H1 (cell line): ENCODE measurements around the gene SEMA3B. TPM values are rescaled to one million over a fixed set of nuclear protein-coding genes. Genes with fewer than 3 reads are reported as not detected.

Experiments used
- CTCF ChIA-PET: fragments of 300-600 bp; sonication (Branson Sonifier 250); formaldehyde crosslinking; loops from one replicate; lab custom pipeline; 2021; ENCODE audit not compliant: partially characterized antibody; lab: Charles Lee
- POLR2A ChIA-PET: fragments of 300-600 bp; sonication (Branson Sonifier 250); formaldehyde crosslinking; loops from one replicate; lab custom pipeline; 2021; ENCODE audit warnings: inconsistent platforms; ENCODE audit not compliant: partially characterized antibody; lab: Charles Lee
- DNase-seq, 2 experiments: peaks; one replicate each; pipeline versions ENCODE4 v3.0.0 to v3.0.0-alpha.2; 2010 to 2022; ENCODE audit warnings: low spot score in 2 of 2, low read depth in 1 of 2, mixed read lengths in 1 of 2
- FAIRE-seq: peaks from 2 replicates; lab custom pipeline; 2011; peaks lifted over from hg19 to GRCh38; lab: Jason Lieb, UNC
- H2AFZ ChIP-seq: 2 replicates; pipeline ENCODE4 v1.8.1; 2012; ENCODE audit warnings: low read length, inconsistent platforms
- H2AK5ac ChIP-seq: 2 replicates; pipeline ENCODE4 v1.6.1; 2013; ENCODE audit warnings: low read depth, low read length
- H2BK120ac ChIP-seq: replicated peaks from 2 replicates; pipeline ENCODE3; 2013; ENCODE audit warnings: low read depth, low read length, inconsistent platforms
- H2BK12ac ChIP-seq: 2 replicates; pipeline ENCODE4 v1.6.1; 2013; ENCODE audit warnings: low read depth, low read length
- H2BK15ac ChIP-seq: 2 replicates; pipeline ENCODE4 v1.6.1; 2013; ENCODE audit warnings: low read length
- H2BK20ac ChIP-seq: 2 replicates; pipeline ENCODE4 v1.6.1; 2013; ENCODE audit warnings: low read length
- H2BK5ac ChIP-seq: 2 replicates; pipeline ENCODE4 v1.6.1; 2013; ENCODE audit warnings: low read depth, low read length
- H3K14ac ChIP-seq: 2 replicates; pipeline ENCODE4 v1.6.1; 2013; ENCODE audit warnings: inconsistent platforms; ENCODE audit not compliant: insufficient read length
- H3K18ac ChIP-seq: 2 replicates; pipeline ENCODE4 v1.6.1; 2013; ENCODE audit warnings: low read length; ENCODE audit errors: extremely low read depth
- H3K23ac ChIP-seq: 2 replicates; pipeline ENCODE4 v1.6.1; 2013; ENCODE audit warnings: inconsistent platforms; ENCODE audit not compliant: insufficient read length
- H3K23me2 ChIP-seq: 2 replicates; pipeline ENCODE4 v1.6.1; 2013; ENCODE audit warnings: low read depth, low read length
- H3K27ac ChIP-seq: 2 replicates; pipeline ENCODE4 v1.6.1; 2011; ENCODE audit warnings: low read depth, low read length, inconsistent platforms
- H3K27me3 ChIP-seq, 4 experiments: replicated peaks in 1 of 4; 1 replicate in 1 of 4; 2 replicates in 3 of 4; pipeline versions ENCODE4 v1.6.1 to v1.8.1; 2011 to 2013; ENCODE audit warnings: low read length in 3 of 4, mild to moderate bottlenecking in 3 of 4, inconsistent platforms in 2 of 4, mixed read lengths in 2 of 4, moderate library complexity in 1 of 4; ENCODE audit not compliant: control insufficient read depth in 3 of 4, insufficient read depth in 3 of 4; ENCODE audit errors: extremely low read depth in 1 of 4
- H3K36me3 ChIP-seq, 4 experiments: 2 replicates each; pipeline versions ENCODE4 v1.6.1 to v1.8.1; 2011 to 2013; ENCODE audit warnings: mild to moderate bottlenecking in 4 of 4, low read length in 3 of 4, moderate library complexity in 2 of 4, control low read depth in 1 of 4, inconsistent platforms in 1 of 4; ENCODE audit not compliant: insufficient read depth in 4 of 4, control insufficient read depth in 2 of 4
- H3K4ac ChIP-seq: replicated peaks from 2 replicates; pipeline ENCODE3; 2013; ENCODE audit warnings: low read length, low read depth, mixed read lengths, inconsistent platforms; ENCODE audit not compliant: insufficient read length
- H3K4me1 ChIP-seq, 4 experiments: replicated peaks in 1 of 4; 1 replicate in 1 of 4; 2 replicates in 3 of 4; pipeline versions ENCODE4 v1.6.1 to v1.8.1; 2011 to 2013; ENCODE audit warnings: low read length in 3 of 4, inconsistent platforms in 2 of 4, mixed read lengths in 1 of 4; ENCODE audit not compliant: insufficient read depth in 4 of 4, control insufficient read depth in 3 of 4
- H3K4me2 ChIP-seq, 2 experiments: 2 replicates each; pipeline versions ENCODE4 v1.6.1 to v1.8.1; 2011 to 2013; ENCODE audit warnings: low read depth in 2 of 2, low read length in 2 of 2, control low read depth in 1 of 2, inconsistent platforms in 1 of 2, mild to moderate bottlenecking in 1 of 2; ENCODE audit not compliant: insufficient read depth in 1 of 2
- H3K4me3 ChIP-seq, 4 experiments: fragments of 200-600, 300-600 bp in 1 of 4; sonication (generic), shearing (Covaris generic), sonication (Bioruptor Twin) in 1 of 4; 2 replicates each; pipeline versions ENCODE4 v1.5.1 to v1.8.1; 2011 to 2016; ENCODE audit warnings: low read length in 4 of 4, low read depth in 3 of 4, control low read depth in 2 of 4, inconsistent platforms in 2 of 4, mild to moderate bottlenecking in 2 of 4, mixed read lengths in 1 of 4, moderate library complexity in 1 of 4; ENCODE audit not compliant: insufficient read depth in 2 of 4; ENCODE audit errors: extremely low read depth in 1 of 4
- H3K56ac ChIP-seq: replicated peaks from 2 replicates; pipeline ENCODE3; 2013; ENCODE audit warnings: low read depth, mild to moderate bottlenecking, mixed read lengths, low read length, inconsistent platforms; ENCODE audit not compliant: insufficient read length
- H3K79me1 ChIP-seq: 2 replicates; pipeline ENCODE4 v1.6.1; 2013; ENCODE audit warnings: low read depth, low read length, control low read depth
- H3K79me2 ChIP-seq, 2 experiments: 2 replicates each; pipeline versions ENCODE4 v1.6.1 to v1.8.1; 2012 to 2013; ENCODE audit warnings: low read length in 2 of 2, mild to moderate bottlenecking in 2 of 2, inconsistent platforms in 1 of 2; ENCODE audit not compliant: insufficient read depth in 2 of 2, control insufficient read depth in 1 of 2
- H3K9ac ChIP-seq, 4 experiments: replicated peaks in 1 of 4; 1 replicate in 1 of 4; 2 replicates in 3 of 4; pipeline versions ENCODE4 v1.6.1 to v1.8.1; 2011 to 2013; ENCODE audit warnings: low read depth in 3 of 4, low read length in 3 of 4, control low read depth in 2 of 4, mild to moderate bottlenecking in 2 of 4, moderate library complexity in 2 of 4, inconsistent platforms in 1 of 4; ENCODE audit errors: extremely low read depth in 1 of 4
- H3K9me3 ChIP-seq, 2 experiments: 2 replicates each; pipeline versions ENCODE4 v1.6.1 to v1.8.1; 2012 to 2013; ENCODE audit warnings: mild to moderate bottlenecking in 2 of 2, moderate library complexity in 2 of 2, control low read depth in 1 of 2, inconsistent platforms in 1 of 2, low read depth in 1 of 2, low read length in 1 of 2, mixed read lengths in 1 of 2; ENCODE audit not compliant: insufficient read depth in 2 of 2
- H4K20me1 ChIP-seq, 2 experiments: replicated peaks in 1 of 2; 2 replicates each; pipeline versions ENCODE3 to v1.8.1; 2011 to 2013; ENCODE audit warnings: inconsistent platforms in 2 of 2, low read length in 2 of 2, mild to moderate bottlenecking in 1 of 2; ENCODE audit not compliant: insufficient read depth in 2 of 2, control insufficient read depth in 1 of 2
- H4K5ac ChIP-seq: 2 replicates; pipeline ENCODE4 v1.6.1; 2013; ENCODE audit warnings: low read length, low read depth, mixed read lengths, inconsistent platforms; ENCODE audit not compliant: insufficient read length
- H4K8ac ChIP-seq: 2 replicates; pipeline ENCODE4 v1.8.0; 2013; ENCODE audit warnings: mild to moderate bottlenecking, moderate library complexity, low read length, inconsistent platforms; ENCODE audit not compliant: insufficient read depth; ENCODE audit errors: extremely low read depth
- H4K91ac ChIP-seq: replicated peaks from 2 replicates; pipeline ENCODE3; 2013; ENCODE audit warnings: low read length, mixed read lengths, inconsistent platforms; ENCODE audit not compliant: insufficient read length
- WGBS, 2 experiments: shearing (Covaris generic) in 1 of 2; methylation state at CpG; one replicate each; pipeline versions ENCODE4 v1.1.6 to v1.1.7; 2013 to 2015; ENCODE audit warnings: low lambda C conversion rate in 2 of 2, mixed read lengths in 2 of 2, inconsistent platforms in 1 of 2, low coverage in 1 of 2, missing lambda C conversion rate in 1 of 2; ENCODE audit not compliant: insufficient replicate concordance in 2 of 2, insufficient coverage in 1 of 2, insufficient read length in 1 of 2; ENCODE audit errors: extremely low coverage in 1 of 2, missing lambda C conversion rate in 1 of 2; 5-methylcytosine and 5-hydroxymethylcytosine counted together
- polyA plus RNA-seq, 7 experiments: library from polyadenylated mRNA; depleted of rRNA in 3 of 7; stranded (reverse) in 5 of 7; unstranded in 2 of 7; fragments of >200 nt in 5 of 7; fragments of 200-250 nt in 2 of 7; gene quantifications; 1 replicate in 5 of 7; 2 replicates in 1 of 7; 4 replicates in 1 of 7; pipeline versions ENCODE4 v1.2.1 to v1.2.3, GENCODE V29; 2011 to 2013; ENCODE audit warnings: missing spikeins in 2 of 7, mixed read lengths in 2 of 7
- total RNA-seq: library from RNA; stranded (reverse); fragmentation: NEBNext Ultra II Directional; extraction: Animal tissue kit (Norgen Biotek cat#: 25700); gene quantifications from 2 replicates; pipeline ENCODE4 v1.2.1, GENCODE V29; 2021
- TF ChIP-seq, protein P1 (sequence below): IDR thresholded peaks from 2 replicates; pipeline ENCODE4 v1.6.1; 2011; ENCODE audit warnings: low read depth, mild to moderate bottlenecking, low read length; ENCODE audit not compliant: insufficient read depth

SEMA3B gene
- total and polyA plus RNA-seq, 2 of the 8 experiments (the other 6 are each of a cell fraction or from before 2014, with no cell fraction given): 3.0 to 4.7 TPM

DNA sequence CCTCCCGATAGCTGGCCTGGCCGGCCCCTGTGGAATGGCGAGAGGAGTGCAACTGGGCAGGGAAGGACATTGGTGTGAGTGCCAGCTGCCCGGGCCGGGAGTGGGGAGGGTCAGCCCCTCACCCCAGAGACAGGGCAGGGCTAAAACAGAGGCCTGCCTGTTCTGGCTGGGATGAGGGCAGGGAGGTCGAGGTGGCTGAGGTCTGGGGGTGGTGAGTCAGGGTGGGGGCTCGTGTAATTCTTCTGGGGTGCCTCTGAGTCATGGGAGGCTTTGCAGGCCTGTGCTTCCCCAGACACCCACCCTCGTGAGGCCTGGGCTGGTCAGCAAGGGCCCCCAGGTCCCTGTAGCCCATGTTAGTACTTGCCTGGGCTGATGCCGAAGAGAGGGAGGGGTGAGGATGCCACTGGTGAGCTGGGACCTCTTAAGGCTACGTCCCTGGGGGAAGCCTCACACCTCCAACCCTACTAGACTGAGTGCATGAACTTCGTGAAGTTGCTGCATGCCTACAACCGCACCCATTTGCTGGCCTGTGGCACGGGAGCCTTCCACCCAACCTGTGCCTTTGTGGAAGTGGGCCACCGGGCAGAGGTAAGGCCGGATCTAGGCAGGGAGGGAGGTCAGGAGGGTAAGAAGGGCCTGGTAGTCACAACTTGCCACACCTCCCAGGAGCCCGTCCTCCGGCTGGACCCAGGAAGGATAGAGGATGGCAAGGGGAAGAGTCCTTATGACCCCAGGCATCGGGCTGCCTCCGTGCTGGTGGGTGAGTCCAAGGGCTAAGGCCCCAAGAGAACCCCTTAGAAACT, 1.7 kb downstream of the SEMA3B start:
- H3K4me1 ChIP-seq: peaks cover 0 to 42% (median 33%) of the 10 kb centered on the region in 4 experiments; a peak in 6 of 7 replicates
- FAIRE-seq: no peak
- no peak overlapping the region for H3K14ac ChIP-seq
- H2BK5ac ChIP-seq: peak overlapping the region; percentile 39; the same call in 1 of the 2 replicates
- 86% methylated on average over 19 of the region's 19 CpGs; no CpG with 5 or more reads in 1 of the 2 experiments for WGBS, 2 experiments
- DNase-seq: no peak
- no peak overlapping the region for H4K91ac ChIP-seq
- H3K36me3 ChIP-seq: no peaks in the 10 kb centered on the region
- no peaks in the 10 kb centered on the region for H3K9me3 ChIP-seq
- 0 out of 2 replicates have a peak overlapping the region, but pooled peaks have one; percentile 61 for H2BK20ac ChIP-seq
- no peak overlapping the region for H4K5ac ChIP-seq
- no peak overlapping the region for H2AFZ ChIP-seq
- H2BK120ac ChIP-seq: no peak overlapping the region
- peaks cover 0 to 1% of the 10 kb centered on the region in 2 experiments for H4K20me1 ChIP-seq
- no peaks in the 10 kb centered on the region for H3K79me2 ChIP-seq
- no peaks in the 10 kb centered on the region for H3K79me1 ChIP-seq
- H2BK15ac ChIP-seq: peak overlapping the region; percentile 40; the same call in 1 of the 2 replicates
- H3K4ac ChIP-seq: peak overlapping the region; percentile 6
- no peak overlapping the region for H3K4me2 ChIP-seq
- no peak overlapping the region for H3K4me3 ChIP-seq
- no peak overlapping the region for H3K56ac ChIP-seq
- H2BK12ac ChIP-seq: 0 out of 2 replicates have a peak overlapping the region, but pooled peaks have one; percentile 55
- H3K23me2 ChIP-seq: peaks cover 4% of the 10 kb centered on the region; the same call in 1 of the 2 replicates
- H2AK5ac ChIP-seq: no peak overlapping the region; the same call in none of the 2 replicates
- ChIA-PET POLR2A (interaction anchor here (1.5 to 4.4 kb wide), 3 partner anchors 11 to 24 kb away, joined by 5 to 35 read pairs (median 6); partner anchors contain the start of gene IFRD2), CTCF (interaction anchor here (0.5 to 53.5 kb wide), 8 partner anchors 9 to 1522 kb away, joined by 3 to 2149 read pairs (median 26); partner anchors contain the start of genes GNAI2 and SLC38A3)
- peaks cover 18 to 31% (median 26%) of the 10 kb centered on the region in 4 experiments for H3K27me3 ChIP-seq
- no peak overlapping the region for H3K9ac ChIP-seq
- TF ChIP-seq, protein P1, sequence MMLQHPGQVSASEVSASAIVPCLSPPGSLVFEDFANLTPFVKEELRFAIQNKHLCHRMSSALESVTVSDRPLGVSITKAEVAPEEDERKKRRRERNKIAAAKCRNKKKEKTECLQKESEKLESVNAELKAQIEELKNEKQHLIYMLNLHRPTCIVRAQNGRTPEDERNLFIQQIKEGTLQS: no peak
- no peak overlapping the region; the same call in 1 of the 2 replicates for H4K8ac ChIP-seq
- no peak overlapping the region for H3K18ac ChIP-seq
- H3K23ac ChIP-seq: no peak overlapping the region
- no peak overlapping the region for H3K27ac ChIP-seq
